GM21515 (cell line): ENCODE measurements around the gene MRPL17.
"Not testable (repeated sequence)": the region's sequence is repeated elsewhere in the genome, so short reads cannot be mapped to it uniquely, and the experiment has no call there.

Source experiments
- ATAC-seq: cut with Tn5 transposase; IDR thresholded peaks from one replicate; pipeline ENCODE4 v1.9.1; 2021; ENCODE audit not compliant: unreplicated experiment

The MRPL17 gene

DNA sequence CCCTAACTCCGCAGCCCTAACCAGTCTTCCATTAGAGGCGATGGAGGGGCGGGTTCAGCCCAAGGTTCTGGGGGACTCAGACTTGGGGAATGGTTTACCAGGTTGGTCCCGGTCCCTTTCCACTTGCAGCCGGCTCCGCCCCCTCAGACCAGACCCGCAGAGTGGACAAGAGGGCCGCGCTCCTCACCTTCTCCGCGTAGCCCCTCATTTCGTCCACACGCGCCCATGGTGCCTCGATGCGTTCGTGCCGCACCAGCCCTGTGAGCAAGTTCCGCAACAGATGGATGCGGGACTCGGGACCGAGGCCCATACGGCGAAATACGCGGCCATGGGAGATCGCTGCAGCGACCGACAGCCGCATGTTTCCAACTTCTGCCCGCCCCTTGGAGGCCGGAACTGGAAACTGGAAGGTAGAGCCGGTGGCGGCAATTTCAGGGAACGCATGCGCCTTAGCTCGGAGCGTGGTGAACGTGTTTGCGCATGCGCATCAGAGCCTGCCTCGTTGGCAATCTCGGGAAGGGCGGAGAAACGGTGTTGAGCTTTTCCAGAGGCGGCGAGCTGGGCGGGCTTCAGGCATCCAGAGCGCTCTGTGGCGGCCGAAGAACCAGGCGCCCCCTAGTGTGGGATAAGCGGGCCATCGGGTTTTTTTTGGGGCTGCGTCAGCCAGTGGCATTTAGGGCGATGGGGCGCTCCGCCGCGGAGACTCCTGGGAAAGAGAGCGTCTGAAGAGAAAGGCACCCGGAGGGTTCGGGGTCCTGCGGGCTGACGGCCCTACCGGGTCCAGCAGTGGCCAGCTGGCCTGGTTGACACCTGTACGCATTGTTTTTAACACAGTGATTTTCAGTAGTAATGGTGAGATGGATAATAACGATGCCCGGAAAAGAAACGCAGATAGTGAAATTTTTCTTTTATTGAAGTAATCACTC lies at the start of gene MRPL17:
Gene MRPL17 (minus strand): TSS at position 405 of the 926 bp plus-strand sequence. CDS start 44 bp downstream, at position 361.
- peak; percentile 95 for ATAC-seq

DNA sequence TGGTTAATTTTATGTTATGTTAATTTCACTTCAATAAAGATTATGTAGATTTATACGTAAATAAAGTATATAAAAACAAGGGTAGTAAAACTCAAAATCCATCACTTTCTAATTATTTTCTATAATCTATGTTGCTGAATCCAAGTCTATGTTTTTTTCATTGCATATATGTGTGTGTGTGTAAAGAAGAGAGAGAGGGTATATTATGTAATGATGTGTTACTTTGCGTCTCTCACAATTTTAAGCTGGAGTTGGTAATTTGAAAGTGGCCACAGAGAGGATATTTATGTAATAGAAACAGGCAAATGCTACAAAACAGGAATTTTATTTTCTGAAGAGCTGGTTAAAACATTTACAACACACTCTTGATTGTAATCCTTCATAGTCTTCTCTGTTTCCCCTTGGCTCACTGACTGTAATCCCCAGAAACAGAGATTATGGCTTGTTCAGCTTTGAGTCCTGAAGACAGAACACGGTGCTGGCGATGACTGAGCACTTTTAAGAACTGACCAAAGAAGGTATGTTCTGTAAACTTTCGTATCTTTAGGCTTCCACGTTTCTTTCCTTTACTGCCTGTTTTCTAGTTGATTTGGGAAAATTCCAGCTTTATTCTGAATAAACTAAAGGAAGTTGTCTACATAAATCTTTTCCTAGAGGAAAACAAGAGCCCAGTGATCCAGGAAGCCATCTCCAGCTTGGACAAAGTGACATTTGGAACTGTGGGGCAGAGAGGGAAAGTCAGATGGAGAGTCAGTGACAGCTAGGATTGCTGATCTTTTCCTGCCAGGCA lies 45.0 kb upstream of the MRPL17 start:
- ATAC-seq, result no peak

DNA sequence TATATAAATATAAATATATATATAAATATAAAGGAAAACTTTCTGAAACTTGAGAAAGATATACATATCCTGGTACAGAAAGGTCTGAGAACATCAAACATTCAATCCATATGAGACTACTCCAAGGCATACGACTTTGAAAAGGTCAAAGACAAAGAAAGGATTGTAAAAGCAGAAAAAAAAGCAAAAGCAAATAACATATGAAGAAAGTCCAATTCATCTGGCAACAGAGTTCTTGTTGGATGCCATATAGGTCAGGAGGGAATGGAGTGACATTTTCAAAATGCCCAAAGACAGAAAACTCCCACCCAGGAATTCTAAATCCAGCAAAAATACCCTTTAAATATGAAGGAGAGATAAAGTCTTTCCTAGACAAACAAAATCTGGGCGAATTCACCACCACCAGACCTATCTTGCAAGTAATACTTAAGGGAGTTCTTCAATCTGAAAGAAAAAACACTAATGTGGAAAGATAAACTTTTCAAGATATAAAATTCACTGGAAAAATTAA lies 42.3 kb upstream of the MRPL17 start:
- no peak for ATAC-seq

DNA sequence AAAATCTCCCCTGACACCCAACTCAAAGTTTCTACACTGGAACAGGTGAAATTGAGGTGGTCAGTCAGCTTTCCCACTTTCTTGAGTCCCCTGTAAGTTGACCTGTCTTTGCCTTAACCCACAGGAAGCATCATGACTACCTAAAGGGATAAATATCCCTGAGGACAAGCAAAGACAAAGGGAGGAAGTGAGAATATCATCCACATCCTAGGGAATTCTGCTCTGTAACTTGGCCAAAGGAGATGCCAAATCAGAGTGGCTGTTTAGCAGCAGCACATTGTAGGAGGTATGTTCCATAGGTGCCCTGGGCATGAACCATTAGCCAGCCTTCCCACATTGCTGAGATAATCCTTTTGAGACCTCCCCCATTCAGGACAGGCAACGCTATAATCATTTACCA lies 40.9 kb upstream of the MRPL17 start:
- ATAC-seq, result no peak

DNA sequence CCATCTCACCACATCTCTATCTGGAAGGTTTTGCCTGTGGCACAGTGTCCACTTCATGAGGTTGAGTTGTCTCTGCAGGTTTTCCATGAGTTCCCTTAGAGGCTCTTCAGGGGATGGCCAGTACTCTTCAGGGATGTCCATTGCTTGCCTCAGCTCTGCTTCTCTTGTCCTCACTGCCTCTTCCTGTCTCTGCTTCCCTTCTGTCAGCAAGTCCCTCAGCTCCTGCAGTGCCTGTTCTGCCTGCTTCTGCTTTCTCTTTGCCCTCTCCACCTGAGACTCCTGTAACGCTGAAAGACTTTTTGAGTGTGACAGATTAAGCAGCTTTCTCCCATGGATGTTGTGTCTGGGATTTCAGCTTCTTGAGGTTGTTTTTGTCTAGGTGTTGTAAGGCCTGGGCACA lies 38.2 kb upstream of the MRPL17 start:
- no peak for ATAC-seq

DNA sequence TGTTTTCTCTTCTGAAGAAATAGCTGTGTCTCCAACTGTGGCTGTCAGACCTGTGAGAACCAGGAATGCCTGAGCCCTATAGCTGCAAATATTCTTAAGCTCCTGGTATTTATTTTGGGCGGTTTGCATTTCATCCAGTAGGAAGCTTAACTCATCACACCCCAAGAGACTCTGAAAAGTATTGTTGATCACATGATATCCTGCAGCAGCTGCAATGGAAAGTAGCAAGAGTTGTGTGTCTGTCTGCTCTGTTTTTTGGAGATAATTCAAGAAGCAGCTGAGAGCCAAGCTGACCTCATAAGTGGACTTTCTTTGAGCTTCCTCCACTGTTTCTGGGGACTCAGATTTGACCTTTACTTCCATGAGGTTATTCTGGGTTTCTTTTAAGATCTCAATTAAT lies 36.4 kb upstream of the MRPL17 start:
- ATAC-seq, result no peak

DNA sequence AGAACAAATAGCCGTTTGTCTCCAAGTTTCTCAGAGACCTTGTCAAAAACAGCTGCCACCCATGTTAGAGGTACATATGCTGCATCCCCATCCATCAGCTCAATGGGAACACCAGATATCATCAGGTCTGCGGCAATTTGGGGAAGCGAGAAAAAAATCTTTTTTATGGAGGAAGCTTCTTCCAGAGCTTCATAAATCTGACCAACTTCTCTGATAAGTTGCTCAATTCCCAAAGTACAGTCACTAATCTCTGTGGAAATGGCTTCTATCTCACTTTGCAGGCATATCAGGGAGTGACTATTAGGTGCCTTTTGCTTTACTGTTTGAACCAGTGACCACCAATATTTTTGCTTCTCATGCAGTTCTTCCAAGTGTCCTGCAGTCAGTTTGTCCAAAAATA lies 34.3 kb upstream of the MRPL17 start:
- ATAC-seq, result no peak

DNA sequence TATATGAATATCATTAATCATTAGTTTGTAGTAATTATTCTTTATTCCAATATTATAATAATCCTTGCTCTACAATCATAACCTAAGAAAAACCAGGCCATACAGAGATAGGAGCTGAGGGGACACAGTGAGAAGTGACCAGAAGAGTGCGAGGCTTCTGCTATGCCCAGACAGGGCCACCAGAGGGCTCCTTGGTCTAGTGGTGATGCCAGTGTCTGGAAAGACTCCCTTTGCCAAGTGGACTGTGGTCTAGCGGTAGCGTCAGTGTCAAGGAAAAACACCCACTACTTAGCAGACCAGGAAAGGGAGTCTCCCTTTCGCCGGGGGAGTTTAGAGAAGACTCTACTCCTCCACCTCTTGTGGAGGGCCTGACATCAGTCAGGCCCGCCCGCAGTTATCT lies 28.4 kb upstream of the MRPL17 start:
- not testable (repeated sequence) for ATAC-seq

DNA sequence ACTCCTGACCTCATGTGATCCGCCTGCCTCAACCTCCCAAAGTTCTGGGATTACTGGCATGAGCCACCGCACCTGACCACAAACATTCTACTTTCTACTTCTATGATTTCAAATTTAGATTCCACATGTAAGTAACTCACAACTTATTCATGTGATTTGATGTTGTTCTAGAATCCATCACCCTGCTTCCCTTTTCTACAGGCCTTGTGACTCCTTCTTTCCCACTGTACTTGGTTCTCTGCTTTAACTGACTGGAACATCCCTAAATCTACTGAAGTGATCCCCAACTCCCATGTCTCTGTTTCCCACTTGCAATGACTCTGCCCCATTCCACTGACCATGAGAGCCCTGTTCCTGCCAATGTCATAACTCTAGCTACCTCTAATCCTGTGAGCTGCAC lies 25.7 kb upstream of the MRPL17 start:
- ATAC-seq, result no peak

DNA sequence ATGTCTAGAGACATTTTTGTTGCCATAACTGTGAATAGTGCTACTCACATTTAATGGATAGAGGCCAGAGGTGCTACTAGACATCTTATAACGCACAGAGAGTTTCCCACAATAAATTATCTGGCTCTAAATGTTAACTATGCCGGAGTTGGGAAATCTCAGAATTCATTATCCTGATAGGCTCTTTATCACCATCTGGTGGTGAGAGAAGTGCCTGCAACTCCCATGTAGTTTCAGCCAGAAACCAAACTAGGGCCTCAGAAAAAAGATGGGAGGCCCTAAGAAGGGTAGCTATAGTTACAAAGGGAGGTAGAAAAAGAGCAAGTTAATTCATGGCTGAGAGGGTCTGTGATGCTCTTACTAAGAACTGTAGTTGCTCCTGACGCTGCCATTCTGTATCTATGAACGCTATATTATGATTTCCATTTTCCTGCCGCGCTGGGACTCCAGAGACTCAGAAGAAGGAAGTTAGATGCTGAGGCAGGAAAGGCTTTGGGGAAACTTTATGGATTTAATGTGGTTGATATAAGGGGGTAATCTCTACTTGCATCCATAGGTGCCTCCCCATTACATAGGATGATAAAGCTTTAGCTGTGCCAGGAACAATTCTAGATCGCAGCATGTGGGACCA lies 22.9 kb upstream of the MRPL17 start:
- ATAC-seq, result no peak

DNA sequence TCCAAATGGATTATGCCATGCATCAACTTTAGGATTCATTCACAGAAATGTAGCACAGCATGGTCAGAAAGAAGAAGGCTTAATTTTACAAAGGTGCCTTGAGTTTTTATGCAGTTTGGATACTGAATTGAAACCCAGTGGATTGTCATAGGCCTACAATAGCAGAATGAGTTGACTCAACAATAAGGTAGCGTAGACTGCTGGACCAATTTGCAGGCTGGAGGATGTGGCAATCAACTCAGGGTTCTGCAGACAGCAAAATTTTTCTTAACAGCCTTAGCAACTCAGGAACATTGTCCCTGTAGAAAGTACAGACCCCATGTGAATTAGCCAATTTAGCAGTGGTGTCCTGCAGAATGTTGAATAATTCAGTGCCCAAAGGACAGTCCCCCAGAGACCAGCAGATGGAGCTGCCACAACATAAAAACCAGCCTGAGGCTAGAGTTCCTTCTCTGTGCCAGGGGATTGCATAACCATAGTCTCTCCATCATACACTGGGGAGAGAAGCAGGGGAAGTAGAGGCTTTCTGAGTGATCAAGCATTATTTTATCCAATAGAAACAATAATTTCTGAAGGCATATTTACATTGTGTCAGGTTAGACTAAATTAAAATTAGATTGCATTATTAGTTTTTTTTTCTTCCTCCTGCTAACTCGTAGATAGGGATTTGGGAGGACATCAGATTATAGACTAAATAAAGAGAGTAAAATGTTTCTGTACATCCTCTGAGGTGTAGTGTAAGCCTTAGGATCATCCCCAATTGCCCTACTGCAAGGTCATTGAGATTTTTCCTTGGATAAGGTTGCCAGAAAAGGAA lies 20.3 kb upstream of the MRPL17 start:
- ATAC-seq, result no peak

DNA sequence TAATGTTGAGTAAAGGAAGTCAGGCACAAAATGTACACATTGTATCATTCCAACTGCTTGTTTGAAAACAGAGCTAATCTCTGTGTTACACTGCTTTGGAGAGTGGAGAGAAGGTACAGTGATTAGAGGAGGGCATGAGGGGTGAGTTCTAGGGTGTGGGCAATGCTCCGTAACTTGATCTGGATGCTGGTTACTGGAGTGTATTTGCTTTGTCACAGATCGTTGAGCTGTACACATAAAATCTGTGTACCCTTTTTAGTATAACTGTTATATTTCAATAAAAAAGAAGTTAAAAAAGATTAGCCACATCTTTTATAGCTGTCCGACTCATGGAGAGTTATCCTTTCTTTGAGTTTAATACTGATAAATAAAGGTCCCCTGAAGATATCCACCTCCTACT lies 18.8 kb upstream of the MRPL17 start:
- ATAC-seq, result not testable (repeated sequence)

DNA sequence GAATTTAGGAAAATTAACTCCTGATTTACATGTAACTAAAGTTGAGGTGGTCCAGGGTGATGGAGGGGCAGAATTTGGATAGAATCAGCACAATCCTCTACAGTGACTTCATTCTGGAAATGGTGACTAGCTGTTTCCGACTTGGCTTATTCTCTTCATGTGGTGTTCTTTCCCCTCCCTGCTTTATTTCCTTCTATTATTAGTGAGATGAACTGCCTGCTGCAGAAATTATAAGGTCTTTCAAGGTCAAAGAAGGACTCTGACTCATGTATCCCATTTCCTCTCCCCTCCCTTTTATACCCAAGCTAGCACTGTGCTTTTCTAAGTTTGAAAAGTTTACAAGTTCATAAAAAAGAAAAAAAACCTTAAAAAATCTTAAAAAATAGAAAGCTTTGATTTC lies 12.2 kb upstream of the MRPL17 start:
- no peak for ATAC-seq

DNA sequence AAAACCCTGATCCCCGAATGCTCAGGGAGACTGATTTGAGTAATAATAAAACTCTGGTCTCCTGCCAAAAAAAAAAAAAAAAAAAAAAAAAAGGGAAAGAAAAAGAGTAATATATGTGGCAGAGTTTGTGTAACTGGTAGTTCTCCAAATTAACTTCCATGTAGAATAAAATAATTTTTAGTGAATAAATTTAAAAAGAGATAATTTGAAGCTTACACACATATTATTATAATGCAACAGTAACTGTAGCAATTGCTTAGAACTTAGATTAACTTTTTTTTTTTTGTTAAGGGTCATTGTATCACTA lies 11.0 kb upstream of the MRPL17 start:
- ATAC-seq, result no peak

DNA sequence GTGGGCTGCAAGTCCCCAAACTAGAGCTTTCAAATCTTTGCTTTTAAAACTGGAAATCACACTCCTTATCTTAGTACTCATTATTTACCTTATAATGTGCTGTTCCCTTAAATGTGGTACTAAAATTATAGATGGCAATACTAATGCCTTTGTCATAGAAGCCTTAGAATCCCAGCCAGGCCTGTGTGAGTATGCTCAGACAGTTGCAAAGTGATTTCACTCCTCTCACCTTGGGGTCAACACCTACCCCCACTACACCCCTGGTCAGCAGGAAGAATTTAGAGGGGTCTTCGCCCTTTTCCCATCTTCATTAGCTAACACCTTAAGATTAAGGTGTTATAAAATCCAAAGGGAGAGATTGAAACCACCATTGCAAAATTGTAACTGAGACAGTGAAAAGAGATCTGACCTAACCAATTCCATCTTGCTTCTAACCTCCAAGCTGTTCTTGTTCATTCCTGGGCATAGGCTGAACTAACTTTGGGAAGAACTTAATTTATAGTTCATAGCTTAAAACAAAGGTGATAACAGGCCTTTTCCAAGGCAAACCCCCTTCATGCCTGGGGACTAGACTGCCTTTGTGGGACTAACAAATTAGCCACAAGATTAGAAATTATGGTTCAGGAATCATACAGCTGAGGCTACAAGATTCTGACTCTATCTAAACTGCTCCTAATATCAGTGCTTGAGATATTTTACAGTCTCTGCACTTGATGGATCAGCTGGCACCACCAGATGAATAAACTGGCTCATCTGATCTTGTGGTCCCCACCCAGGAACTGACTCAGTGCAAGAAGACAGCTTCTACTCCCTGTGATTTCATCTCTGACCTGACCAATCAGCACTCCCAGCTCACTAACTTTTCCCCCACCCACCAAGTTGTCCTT lies 10.4 kb upstream of the MRPL17 start:
- ATAC-seq, result no peak

DNA sequence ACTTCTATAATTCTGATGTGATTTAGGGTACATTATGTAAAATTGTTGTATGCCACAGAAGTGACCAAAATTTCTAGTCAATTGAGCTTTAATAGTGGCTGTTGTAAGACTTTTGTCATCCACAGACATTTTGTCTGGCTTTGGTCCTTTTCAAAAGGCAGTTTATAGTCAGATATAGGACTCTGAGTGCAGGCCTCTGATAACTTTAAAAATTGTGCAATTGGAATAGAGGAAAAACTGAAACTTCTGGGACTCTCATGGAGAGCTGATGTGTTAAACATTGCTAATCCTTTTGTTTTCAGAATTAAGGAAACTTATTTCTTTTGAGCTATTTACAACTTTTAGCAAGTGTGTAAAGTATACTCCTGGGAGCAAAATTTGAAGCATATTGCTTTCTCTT lies 9.0 kb upstream of the MRPL17 start:
- no peak for ATAC-seq

DNA sequence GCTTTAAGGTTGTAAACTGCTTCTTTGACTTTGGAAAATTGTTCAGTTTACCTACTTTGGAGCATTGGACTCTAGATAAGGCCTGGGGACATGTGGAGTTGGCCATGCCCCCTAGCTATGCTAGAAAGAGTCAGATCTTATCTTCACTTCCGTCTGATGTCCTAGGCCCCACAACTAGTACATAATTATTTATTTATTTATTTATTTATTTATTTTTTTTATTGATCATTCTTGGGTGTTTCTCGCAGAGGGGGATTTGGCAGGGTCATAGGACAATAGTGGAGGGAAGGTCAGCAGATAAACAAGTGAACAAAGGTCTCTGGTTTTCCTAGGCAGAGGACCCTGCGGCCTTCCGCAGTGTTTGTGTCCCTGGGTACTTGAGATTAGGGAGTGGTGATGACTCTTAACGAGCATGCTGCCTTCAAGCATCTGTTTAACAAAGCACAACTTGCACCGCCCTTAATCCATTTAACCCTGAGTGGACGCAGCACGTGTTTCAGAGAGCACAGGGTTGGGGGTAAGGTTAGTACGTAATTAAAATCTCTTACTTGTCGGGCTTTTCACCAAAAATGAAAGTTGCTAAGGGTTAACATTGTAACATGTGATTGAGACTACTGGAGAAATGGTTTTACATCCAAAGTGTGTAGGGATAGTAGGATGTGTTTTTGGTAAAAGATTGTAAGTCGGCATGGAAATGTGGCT lies 7.4 kb upstream of the MRPL17 start:
- not testable (repeated sequence) for ATAC-seq

DNA sequence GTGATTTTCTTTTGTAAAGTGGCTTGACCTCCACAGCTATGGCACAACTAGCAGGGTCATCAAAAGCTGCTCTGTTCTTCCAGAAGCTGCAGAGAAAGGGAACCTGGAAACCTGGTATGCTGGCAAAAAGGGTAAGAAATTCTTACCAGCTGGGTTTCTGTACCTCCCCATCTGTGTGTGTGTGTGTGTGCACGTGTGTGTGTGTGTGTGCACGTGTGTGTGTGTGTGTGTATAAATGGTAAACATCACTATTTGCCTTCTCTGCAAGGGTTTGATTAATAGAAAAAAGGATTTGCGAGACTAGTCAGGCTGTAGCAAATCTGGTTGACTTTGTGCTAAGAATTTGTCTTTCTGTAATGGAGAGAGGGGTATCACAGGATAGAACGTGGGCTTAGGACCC lies 4.7 kb upstream of the MRPL17 start:
- no peak for ATAC-seq

DNA sequence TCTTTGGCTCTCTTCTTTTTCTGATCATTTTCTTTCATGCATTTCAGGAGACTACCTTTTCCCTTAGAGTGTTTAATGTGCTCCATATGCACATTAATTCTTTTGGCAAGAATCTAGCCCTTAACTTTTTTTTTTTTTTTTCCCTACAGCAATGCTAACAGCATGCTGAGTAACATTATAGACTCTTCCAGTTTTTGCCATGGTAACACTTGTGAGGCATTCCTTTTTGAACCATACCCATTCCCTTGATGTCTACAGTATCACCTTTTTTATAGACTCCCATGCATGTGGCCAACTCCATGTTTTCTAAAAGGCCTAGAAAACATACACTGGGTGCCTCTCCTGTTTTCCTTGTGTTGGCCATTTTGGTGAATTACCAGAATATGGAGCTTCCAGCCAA lies 2.9 kb upstream of the MRPL17 start:
- no peak for ATAC-seq
